Esophagus squamous epithelium (tissue), 4 donors: ENCODE measurements around the gene KCNK3.

Experiments used
- POLR2A ChIP-seq, 4 donors: fragments of 450-650 bp; IDR thresholded peaks; one replicate each; pipeline ENCODE4 v1.6.1; 2017; ENCODE audit warnings: antibody characterized with exemption in 4 of 4, mild to moderate bottlenecking in 4 of 4, moderate library complexity in 3 of 4
- TF ChIP-seq, protein P1 (sequence below), 6 experiments: fragments of 450-650 bp in 4 of 6; fragments of 200-600 bp in 2 of 6; sonication (generic) in 2 of 6; IDR thresholded peaks; one replicate each; pipeline ENCODE4 v1.5.1; 2016 to 2019; ENCODE audit warnings: antibody characterized with exemption in 6 of 6, mild to moderate bottlenecking in 4 of 6, moderate library complexity in 4 of 6

GRCh38 chr2:26700078-26700477 is 7.6 kb downstream of the KCNK3 start:
- TF ChIP-seq, protein P1, sequence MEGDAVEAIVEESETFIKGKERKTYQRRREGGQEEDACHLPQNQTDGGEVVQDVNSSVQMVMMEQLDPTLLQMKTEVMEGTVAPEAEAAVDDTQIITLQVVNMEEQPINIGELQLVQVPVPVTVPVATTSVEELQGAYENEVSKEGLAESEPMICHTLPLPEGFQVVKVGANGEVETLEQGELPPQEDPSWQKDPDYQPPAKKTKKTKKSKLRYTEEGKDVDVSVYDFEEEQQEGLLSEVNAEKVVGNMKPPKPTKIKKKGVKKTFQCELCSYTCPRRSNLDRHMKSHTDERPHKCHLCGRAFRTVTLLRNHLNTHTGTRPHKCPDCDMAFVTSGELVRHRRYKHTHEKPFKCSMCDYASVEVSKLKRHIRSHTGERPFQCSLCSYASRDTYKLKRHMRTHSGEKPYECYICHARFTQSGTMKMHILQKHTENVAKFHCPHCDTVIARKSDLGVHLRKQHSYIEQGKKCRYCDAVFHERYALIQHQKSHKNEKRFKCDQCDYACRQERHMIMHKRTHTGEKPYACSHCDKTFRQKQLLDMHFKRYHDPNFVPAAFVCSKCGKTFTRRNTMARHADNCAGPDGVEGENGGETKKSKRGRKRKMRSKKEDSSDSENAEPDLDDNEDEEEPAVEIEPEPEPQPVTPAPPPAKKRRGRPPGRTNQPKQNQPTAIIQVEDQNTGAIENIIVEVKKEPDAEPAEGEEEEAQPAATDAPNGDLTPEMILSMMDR (IDR thresholded peaks at IDR 0.05), result no peak
- TF ChIP-seq POLR2A (IDR thresholded peaks at IDR 0.05), result no peak
